ENCODE results near the gene ANKRD18A.

ANKRD18A gene

GRCh38 chr9:38526591-38526990 lies 93.8 kb downstream of the ANKRD18A start:
- no peak for DNase-seq

GRCh38 chr9:38523121-38523520 lies 97.3 kb downstream of the ANKRD18A start:
- no peak for DNase-seq

GRCh38 chr9:38521762-38522161 lies 98.6 kb downstream of the ANKRD18A start:
- no peak for DNase-seq
